GM19372 (cell line): ENCODE results near the gene CD80.
"Not testable (repeated sequence)": the region's sequence is repeated elsewhere in the genome, so short reads cannot be mapped to it uniquely, and the experiment has no call there.

ENCODE experiments used
- ATAC-seq: cut with Tn5 transposase; IDR thresholded peaks from one replicate; pipeline ENCODE4 v1.9.1; 2021; ENCODE audit warnings: mild to moderate bottlenecking, low read depth, moderate library complexity; ENCODE audit not compliant: unreplicated experiment

CD80 gene, protein sequence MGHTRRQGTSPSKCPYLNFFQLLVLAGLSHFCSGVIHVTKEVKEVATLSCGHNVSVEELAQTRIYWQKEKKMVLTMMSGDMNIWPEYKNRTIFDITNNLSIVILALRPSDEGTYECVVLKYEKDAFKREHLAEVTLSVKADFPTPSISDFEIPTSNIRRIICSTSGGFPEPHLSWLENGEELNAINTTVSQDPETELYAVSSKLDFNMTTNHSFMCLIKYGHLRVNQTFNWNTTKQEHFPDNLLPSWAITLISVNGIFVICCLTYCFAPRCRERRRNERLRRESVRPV

DNA sequence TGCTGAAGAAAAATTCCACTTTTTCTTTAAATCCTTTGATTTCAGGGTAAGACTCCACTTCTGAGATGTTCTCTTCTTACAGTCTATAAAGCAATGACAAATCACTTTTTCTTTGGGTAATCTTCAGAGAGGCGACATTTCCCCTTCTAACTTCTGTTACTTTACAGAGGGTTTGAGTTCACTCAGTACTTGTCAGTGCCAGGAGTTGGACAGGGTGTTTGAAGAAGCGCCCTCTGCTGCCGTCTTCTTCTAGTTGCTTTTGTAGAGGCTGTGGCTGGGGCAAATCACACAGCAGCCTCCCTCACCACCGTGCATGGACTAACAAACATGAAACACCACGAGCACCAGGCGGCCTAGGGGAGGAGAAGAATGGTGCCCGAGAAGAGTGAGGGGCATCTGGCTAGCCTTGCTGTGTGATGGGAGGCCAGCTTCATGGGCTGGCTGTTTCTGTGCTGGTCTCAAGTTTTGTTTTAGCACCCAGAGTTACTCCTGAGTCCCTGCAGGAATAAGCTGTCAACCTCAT, at the start of gene CD80:
TSS of gene CD80 (minus strand) at position 174 of the 523 bp plus-strand sequence. CDS start 1,886 bp downstream, outside the sequence.
- peak; percentile 47 for ATAC-seq

DNA sequence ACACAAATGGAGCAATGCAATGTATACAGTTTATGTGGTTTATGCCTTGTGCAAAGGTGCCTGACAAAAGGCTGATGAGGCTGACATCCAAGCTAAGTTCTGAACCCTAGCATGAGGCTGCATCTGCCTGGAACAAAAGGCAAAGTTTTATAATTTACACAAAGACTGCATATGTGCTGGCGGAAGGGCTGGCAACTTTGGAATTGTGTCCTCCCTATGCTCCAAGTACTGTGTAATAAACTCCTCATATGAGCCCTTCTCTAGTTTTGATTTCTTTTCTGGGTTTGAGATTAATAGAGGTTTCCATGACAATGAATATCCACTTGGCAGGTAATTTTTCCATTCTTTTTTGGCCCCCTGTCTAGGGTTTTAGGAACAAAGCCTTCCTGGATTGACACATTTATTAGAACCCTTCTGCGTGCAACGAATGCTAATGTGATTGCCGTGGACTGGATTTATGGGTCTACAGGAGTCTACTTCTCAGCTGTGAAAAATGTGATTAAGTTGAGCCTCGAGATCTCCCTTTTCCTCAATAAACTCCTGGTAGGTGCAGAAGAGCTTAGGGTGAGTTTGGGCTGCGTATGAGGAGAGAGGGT, 49.1 kb upstream of the CD80 start:
- ATAC-seq = no peak

DNA sequence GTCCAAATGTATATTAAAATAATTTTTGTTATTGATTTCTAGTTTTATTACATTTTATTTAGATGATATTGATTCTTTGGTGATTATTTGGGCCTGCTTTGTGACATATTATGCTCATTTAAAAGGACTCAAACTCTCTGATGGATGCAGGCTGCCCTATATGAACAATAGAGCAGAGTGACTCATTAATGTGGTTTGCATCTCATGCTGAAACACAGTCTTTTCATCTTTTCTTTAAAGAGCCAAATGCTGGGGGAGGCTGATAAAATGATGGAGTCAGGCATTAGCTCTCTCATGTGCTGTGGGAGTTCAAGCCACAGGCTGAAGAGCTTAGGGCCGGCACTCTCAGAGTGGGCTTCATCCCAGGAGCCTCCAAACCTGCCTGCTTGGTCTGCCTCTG, 45.5 kb upstream of the CD80 start:
- no peak for ATAC-seq

DNA sequence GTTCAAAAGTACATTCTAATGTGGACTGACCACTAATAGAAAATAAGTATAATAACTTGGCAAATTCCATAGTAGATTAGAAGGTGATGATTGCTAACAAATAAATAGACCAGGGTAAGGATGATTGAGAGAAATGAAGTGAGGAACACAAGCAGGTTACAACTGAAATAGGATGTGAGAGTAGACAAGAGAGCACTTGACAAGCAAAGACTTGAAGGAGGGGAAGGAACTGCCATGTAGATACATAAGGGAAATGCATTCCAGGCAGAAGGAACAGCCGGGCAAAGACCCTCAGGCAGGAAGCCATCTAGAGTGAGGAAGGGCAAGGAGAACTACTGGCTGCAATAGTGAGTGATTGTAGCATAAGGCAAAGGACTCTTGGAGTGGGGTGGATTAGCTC, 43.3 kb upstream of the CD80 start:
- ATAC-seq = no peak

DNA sequence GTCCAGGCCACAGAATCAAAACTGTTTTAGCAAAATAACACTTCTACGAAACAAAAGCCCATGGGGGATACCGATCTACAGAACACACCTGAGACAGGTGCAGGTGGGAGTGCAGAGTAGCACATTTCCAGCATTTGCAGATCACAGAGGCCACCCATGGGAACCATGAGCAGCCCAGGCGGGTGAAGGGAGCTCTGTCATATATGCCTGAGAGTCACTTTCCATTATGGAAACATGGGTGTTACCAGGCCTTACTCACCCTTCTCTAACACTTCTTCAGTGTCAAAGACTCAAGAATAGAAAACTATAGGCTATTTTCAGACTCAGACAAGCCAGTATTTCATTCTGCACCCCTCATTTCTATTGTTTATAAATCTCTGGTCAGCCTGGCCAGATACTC, 41.7 kb upstream of the CD80 start:
- ATAC-seq = no peak

DNA sequence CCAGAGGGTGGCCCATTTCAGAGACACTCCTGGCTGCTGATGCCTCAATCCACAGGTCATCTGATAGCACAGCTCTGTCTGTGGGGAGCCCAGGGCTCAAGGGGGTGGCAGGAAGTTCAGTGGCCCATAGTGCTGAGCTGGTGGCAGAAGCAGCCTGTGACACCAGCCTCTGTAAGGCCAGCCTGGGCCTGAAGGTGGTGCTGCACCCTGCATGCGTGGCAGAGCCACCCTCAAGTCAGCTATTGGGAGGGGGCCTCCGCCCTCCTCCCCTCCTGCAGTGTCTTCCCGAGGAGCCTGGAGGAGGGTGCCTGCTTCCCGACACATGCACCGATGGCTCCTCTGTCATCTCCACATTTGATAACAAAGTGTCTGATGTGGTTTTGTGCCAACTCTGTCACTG, 41.3 kb upstream of the CD80 start:
- peak; percentile 57 for ATAC-seq

DNA sequence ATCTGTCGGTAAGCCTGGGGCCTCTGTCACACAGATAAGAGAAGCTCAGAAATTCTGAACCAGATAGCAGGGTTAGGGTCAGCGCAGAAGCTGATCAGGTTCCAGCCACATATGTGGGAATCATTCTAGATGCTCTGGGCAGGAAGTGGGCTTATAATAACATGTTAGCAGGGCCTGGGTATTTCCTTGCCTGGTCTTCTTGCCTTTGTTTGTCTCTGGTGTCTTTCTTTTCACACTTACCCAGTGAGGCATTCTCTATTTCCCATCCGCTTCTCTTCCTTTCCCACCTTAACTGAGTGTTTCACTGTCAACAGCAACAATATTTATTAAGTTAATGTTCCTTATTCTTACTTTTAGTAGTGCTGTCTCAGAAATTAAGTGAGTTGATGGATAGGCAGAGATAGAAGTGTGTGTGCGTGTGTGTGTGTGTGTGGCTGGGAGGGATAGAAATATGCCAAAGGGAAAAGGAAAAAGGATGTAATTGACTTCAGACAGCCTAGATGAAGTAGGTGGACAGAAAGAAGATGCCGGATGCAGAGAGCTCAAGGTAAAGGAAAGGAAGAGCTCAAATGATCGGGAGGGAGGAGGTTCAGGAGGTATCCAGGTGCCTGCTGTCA, 40.3 kb upstream of the CD80 start:
- ATAC-seq = no peak

DNA sequence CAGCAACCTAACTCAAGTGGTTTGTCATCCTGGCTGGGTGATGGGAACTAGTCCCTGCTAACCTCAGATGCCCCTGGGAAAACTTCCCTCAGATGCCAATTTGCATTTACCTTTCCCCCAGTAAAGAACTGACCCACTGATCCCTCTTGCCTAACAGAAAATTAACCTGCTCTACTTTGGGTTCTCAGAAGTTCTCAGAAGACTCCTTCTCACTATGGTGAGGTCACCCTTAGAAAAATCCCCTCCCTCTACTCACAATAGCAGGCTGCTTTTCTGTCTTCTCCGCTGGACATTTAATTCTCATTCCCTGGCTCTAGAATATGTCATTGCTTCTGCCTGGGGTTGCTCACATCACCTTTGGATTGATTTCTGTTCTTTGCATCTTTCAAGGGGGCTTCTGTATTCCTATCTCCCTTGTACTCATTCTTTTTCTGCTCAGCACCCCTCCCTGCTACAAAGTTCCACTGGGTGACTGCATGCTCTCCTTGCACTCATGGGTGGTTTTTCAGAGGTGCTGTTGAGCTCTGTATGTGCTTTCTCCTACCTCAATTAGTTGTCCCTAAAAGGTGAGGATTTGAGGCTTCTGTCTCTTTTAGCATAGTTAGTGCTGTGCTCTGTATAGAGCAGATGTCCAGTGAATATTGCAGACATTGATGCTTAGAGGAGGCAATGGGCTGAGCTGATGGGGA, 39.1 kb upstream of the CD80 start:
- ATAC-seq = peak; percentile 43

DNA sequence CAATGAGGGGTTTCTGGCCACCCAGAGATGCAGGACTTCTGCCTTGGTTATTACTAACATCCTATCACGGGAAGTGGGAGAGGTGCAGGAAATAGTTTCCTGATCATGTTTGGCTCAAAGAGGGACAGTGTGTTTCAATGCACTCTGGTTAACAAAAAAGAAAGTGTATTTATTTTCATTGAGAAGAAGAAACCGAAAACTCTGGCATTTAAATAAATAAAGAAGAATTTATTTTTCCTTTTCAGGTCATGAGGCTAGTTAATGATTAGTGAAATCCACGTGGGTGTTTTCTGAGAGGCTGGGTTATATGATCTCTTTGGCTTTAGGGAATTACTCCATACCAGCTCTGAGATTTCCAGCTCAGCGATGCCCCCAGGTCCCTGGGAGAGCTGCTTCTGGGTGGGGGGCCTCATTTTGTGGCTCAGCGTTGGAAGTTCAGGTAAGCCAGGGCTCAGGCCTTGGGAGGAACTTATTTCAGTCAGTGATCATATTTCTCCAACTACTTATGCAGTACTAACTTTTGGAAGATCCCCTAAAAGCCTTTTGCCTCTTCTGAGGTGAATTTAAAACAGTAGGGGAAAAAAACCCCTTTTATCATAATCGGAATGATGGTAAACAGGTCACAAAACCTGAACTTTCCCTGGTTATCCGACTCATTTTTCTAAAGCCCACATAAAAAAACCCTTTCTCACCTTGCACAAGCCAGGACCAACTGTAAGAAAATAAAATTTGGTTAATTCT, 38.3 kb upstream of the CD80 start, which contains the start of gene PLA1A:
TSS of gene PLA1A (plus strand) at position 338 of the 741 bp plus-strand sequence. CDS start at position 367, 29 bp downstream.
- ATAC-seq = no peak

DNA sequence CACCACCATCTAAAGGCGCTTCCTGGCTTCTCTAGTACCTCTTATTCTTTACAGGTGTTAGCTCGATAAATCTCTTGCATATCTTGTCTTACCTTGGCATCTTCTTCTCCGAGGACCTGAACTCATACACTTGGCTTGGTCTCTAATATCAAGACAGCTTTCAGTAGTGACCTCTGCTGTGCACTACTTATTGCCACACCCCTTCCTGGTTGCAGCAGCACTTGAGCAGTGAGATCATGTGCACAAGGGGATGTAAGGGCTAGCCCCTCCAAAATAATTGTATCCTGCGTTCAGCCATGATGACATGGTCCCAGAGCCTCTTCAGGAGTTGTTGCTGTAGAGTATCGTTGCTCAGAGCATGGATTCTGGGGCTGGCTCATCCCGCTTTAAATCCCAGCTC, 37.0 kb upstream of the CD80 start:
- no peak for ATAC-seq

DNA sequence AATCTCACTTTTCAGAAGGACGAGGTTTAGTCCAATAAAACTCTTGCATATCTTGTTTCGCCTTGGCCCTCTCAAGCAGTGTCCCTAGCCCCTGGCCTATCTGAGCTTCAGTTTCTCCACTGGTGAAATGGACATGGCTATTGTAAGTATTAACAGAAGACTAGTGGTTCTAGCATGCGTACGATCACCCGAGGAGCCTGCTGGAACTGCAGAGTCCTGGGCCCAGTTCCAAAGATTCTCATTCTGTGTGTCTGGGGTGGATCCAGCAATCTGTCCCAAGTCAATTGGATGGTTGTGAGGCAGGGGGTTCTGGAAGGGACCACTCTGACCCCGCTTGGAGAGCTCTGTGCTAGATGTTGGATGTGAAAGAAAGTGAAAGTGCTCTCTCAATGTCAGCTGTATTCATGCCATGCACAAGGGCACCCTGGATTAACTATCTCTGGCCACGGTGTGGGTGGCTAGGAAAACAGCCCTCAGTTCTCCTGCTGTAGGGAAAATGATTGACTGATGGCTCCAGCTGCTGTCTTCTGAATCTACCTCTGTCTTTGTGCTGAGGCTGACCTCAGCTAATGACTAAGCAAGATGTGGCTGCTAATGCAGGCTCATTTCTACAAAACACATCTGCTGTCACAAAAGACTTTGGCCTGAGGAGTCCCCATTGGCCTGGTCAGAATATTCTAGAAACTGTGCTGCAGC, 36.4 kb upstream of the CD80 start:
- no peak for ATAC-seq

DNA sequence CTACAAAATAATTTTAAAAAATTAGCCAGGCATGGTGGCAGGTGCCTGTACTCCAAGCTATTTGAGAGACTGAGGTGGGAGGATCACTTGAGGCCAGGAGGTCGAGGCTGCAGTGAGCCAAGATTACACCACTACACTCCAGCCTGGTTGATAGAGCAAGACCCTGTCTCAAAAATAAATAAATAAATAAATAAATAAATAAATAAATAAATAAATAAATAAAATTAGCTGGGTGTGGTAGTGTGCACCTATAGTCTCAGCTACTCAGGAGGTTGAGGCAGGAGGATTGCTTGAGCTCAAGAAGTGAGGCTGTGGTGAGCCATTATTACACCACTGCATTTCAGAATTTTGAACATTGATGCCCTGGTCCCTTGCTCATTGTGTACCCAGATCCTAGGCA, 35.5 kb upstream of the CD80 start:
- ATAC-seq = not testable (repeated sequence)

DNA sequence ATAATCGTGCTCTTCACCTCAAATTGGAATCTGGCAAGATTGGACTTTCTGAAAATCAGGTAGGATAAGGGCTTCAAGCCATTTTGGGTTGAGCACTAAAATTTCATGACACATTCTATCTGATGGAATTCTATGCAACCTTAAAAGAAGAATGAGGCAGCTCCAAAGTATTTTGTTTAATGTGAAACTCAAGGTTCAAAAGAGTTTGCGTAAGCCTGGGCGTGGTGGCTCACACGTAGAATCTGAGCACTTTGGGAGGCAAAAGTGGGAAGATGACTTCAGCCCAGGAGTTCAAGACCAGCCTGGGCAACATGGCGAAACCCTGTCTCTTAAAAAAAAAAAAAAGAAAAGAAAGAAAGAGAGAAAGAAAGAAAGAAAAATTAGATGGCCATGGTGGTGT, 34.7 kb upstream of the CD80 start:
- no peak for ATAC-seq

DNA sequence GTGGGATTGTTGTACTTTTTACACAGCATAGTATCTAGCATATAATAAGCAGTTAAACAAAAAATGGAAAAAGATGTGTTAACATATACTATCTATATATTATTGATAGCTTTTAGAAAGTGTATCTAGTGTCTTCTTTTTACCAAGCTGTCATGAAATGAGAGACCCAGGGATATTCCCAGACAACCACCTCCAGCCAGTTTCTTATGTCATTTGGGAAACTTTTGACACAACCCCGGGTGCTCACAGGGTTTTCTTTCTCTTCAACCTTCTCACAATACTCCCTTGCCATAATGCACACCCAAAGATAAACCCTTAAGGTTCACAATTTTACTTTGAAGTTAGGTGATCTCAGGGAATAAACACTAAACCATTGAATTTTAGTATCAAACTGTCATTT, 33.4 kb upstream of the CD80 start:
- no peak for ATAC-seq

DNA sequence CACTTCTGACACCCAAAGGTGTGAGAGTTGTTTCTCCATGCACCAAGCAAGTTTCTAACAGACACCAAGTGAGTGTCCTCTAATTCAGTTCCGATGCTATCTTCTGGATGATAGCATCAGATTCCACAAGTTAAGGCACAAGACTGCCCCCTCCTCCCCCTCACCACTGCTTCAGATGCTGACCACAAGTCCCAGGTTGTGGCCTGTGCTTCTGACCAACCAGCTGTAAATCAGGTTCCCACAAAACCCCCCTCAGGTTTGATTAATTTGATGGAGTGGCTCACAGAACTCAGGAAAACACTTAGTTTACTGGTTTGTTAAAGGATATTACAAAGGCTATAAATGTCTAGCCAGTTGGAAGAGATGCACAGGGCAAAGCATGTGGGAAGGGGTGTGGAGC, 31.3 kb upstream of the CD80 start:
- ATAC-seq = no peak

DNA sequence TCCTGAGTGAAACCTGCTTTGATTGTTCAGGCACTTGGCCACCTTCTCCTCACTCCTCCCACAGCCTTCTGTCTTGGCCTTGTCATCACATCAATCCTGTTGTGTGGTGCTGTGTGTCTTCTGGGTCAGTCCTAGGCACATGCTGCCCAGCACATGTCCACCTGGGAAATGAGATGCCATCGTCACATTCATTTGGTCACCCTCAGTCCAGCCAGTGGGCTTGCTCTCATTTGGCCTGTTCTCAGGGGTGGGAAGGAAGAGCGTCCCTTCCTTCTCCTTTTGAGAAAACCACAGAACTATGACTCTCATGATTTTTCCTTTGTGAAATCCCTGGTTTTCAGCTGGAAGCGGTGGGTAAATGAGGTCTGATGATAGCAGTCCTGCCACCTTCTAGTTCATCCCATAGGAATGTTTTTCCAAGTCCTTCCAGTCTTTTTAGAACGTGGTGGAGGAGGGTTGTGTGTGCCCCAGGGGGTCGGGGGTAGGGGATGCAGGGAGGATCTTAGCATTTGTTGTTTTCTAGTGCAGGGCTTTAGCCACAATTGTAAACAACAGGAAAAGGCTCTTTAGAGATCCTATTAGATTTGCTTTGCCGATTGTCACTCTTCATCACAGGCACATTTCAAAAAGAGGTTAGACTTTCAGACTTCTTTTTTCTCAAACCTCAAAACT, 29.8 kb upstream of the CD80 start:
- ATAC-seq = no peak

DNA sequence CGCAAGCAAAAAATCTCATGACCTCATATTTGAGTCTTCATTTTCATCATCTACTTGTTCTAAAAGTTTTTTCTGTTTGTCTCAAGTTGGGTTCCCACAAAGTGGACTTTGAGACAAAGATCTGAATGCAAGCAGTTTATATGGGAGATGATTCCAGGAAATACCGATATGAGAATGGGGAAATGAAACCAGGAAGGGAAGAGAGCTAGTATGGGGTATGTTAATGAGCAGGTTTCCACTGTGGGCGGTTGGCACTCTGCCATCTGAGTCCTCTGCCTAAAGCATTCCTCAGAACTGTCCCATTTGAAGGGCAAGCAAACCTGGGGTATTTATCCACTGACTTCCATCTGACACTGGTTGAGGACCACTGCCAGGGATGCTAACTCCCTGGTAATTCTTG, 28.7 kb upstream of the CD80 start:
- ATAC-seq = peak; percentile 58

DNA sequence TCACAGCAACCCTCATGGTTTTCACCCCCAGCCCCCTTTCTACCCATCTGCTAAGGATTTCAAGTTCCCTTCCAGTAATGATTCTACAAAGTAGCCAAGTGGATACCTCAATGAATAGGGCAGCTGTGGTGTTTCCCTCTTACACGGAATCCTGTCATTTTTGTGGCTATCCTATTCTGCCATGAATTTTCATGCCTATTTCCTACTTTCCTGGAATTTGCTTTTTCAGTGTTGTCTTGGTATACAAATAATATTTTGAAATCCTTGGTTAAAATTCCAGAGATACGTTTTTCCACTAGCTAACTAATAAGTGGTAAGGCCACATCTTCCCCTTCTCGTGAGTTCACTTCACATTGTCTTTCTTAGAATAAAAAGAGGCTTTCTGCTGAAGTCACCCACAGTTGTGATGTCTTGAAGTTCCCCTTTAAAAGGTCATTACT, 27.3 kb upstream of the CD80 start:
- ATAC-seq = no peak

DNA sequence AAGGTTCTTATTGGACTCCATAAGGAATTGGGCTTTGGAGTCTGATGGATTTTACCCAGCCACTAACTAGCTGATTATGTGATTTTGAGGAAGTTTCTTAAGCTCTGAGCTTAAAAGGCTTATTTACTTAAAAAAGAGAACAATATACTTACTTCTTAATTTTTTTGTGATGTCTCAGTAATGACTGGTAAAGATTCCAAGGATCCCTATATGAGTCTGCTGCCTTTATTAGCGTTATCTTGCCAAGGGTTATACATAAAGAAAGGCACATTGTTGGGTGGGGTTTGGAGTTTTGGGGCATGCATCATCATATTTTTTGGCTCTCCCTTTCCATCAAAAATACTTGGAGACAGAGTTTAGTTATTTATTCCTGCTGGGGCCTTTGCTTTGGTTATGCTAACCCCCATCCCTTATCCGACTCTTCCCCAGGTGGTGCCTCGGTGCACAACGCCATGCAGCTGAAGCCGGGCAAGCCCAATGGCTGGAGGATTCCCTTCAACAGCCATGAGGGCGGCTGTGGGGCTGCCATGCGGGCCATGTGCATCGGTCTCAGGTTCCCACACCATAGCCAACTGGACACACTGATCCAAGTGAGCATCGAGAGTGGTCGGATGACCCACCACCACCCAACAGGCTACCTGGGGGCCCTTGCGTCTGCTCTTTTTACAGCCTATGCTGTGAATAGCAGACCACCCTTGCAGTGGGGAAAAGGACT, 26.6 kb upstream of the CD80 start:
- no peak for ATAC-seq
